Large intestine (tissue), 12 donors: Measurements from ENCODE around the gene PFKFB1. TPM values are rescaled to one million over a fixed set of nuclear protein-coding genes. Genes with fewer than 3 reads are reported as not detected.

Experiments used
- DNase-seq, 2 donors: peaks; one replicate each; pipeline versions ENCODE4 v3.0.0 to v3.0.0-alpha.2; 2013
- H3K27ac ChIP-seq: one replicate; pipeline ENCODE4 v1.5.1; 2013; ENCODE audit warnings: low read length
- H3K27me3 ChIP-seq: 2 replicates; pipeline ENCODE4 v1.6.1; 2013; ENCODE audit warnings: low read length; ENCODE audit not compliant: control insufficient read depth, insufficient read depth
- H3K36me3 ChIP-seq: 2 replicates; pipeline ENCODE4 v1.6.1; 2013; ENCODE audit warnings: low read length; ENCODE audit not compliant: control insufficient read depth, insufficient read depth
- H3K4me1 ChIP-seq: one replicate; pipeline ENCODE4 v1.6.1; 2013; ENCODE audit warnings: low read length; ENCODE audit not compliant: control insufficient read depth, insufficient read depth
- H3K4me3 ChIP-seq: one replicate; pipeline ENCODE4 v1.5.1; 2013; ENCODE audit warnings: low read length
- H3K9me3 ChIP-seq: one replicate; pipeline ENCODE4 v1.6.1; 2013; ENCODE audit warnings: mild to moderate bottlenecking, low read depth, low read length, moderate library complexity; ENCODE audit not compliant: control insufficient read depth
- WGBS: methylation state at CpG from one replicate; pipeline ENCODE4 v1.1.5; 2013; ENCODE audit warnings: low lambda C conversion rate; ENCODE audit not compliant: insufficient coverage; 5-methylcytosine and 5-hydroxymethylcytosine counted together
- long read RNA-seq, 11 donors: transcript quantifications; one replicate each; lab custom pipeline, GENCODE V29; 2026
- polyA plus RNA-seq: library from polyadenylated mRNA; unstranded; fragments of 120-200 nt; gene quantifications from one replicate; pipeline ENCODE4 v1.2.1, GENCODE V29; 2013

PFKFB1 gene
- 0.63 TPM for polyA plus RNA-seq
- long read RNA-seq, donor 1: 0 reads
- long read RNA-seq, donor 2: 0 reads
- long read RNA-seq, donor 3: 0 reads
- long read RNA-seq, donor 4: 0 reads
- long read RNA-seq, donor 5: 0 reads
- long read RNA-seq, donor 6: 0 reads
- long read RNA-seq, donor 7: 0 reads
- long read RNA-seq, donor 8: 0 reads
- long read RNA-seq, donor 9: 0 reads
- long read RNA-seq, donor 10: 0 reads
- long read RNA-seq, donor 11: 0 reads

DNA sequence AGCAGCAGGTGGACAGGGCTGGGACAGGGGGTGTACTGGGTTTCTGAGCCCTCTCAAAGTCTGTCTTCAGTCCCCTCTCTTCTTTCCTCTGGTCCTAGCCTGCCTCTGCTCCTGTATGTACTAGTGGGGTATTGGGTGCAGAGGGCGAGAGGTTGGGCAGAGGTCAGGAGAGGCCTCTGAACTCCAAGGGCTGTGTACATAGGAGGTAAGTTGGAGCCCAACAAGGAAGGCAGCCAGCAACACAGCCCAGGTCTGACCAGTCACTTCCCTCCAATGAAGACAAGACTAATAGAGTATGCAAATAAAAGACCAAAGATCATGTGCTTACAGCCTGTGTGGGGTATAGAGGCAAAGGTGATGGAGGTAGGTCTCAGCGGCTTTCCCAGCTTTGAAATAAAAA, at the start of gene PFKFB1:
Gene PFKFB1, minus strand, starts transcription at position 90 of the 400 bp plus-strand sequence. CDS start 181 bp downstream, outside the sequence.
- Histone ChIP-seq H3K9me3 (no peaks in the 10 kb centered on the region), H3K27ac (no peak within 1 kb of the TSS), H3K36me3 (no peaks in the 10 kb centered on the region), H3K4me1 (peaks cover 8% of the 10 kb centered on the region), H3K4me3 (no peak within 1 kb of the TSS), H3K27me3 (no peaks in the 10 kb centered on the region)
- DNase-seq: peak in 1 of 2 donors; percentile 31
- WGBS: no CpG with 5 or more reads among the region's 2 CpGs

DNA sequence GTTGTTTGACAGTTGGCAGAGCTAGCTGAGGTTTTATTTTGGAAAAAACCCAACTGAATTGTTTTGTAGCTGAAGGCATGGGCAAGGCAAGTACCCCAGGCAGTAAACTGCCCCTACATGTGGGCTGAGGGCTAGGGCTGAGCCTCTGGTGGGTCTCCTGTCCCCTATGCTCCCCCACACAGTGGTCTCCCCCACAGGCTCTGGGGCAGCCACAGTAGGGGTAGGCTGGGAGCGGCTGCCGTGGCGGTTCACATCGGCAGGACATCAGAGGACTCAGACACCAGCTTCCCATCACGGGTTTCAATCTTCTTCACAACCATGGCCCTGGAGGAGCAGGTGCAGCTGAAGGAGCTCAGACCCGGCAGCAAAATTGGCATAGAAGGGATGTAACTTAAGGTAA, 47.5 kb upstream of the PFKFB1 start:
- Histone ChIP-seq H3K4me3 (no peak overlapping the region), H3K27ac (no peak overlapping the region), H3K9me3 (no peaks in the 10 kb centered on the region), H3K36me3 (no peaks in the 10 kb centered on the region), H3K27me3 (no peaks in the 10 kb centered on the region), H3K4me1 (no peaks in the 10 kb centered on the region)
- no peak for DNase-seq
- WGBS: no CpG with 5 or more reads among the region's 6 CpGs

GRCh38 chrX:55039471-55039870, 45.5 kb upstream of the PFKFB1 start:
- no peak for DNase-seq
- Histone ChIP-seq H3K27ac (no peak overlapping the region), H3K36me3 (no peaks in the 10 kb centered on the region), H3K4me3 (no peak overlapping the region), H3K4me1 (no peaks in the 10 kb centered on the region), H3K27me3 (no peaks in the 10 kb centered on the region), H3K9me3 (no peaks in the 10 kb centered on the region)
- WGBS: no CpG with 5 or more reads among the region's 3 CpGs

GRCh38 chrX:55033429-55033828, 39.4 kb upstream of the PFKFB1 start:
- Histone ChIP-seq H3K27ac (no peak overlapping the region), H3K36me3 (no peaks in the 10 kb centered on the region), H3K9me3 (no peaks in the 10 kb centered on the region), H3K4me3 (no peak overlapping the region), H3K27me3 (no peaks in the 10 kb centered on the region), H3K4me1 (no peaks in the 10 kb centered on the region)
- DNase-seq: peak in 1 of 2 donors; percentile 2
- WGBS: no CpG with 5 or more reads among the region's 2 CpGs

GRCh38 chrX:55030271-55031205, 36.5 kb upstream of the PFKFB1 start, which contains the start of gene ALAS2:
ALAS2 (minus strand) TSS chrX:55030977; CDS start chrX:55026000, 4,977 bp downstream.
- Histone ChIP-seq H3K4me1 (no peaks in the 10 kb centered on the region), H3K4me3 (no peak within 1 kb of the TSS), H3K36me3 (no peaks in the 10 kb centered on the region), H3K27me3 (no peaks in the 10 kb centered on the region), H3K27ac (no peak within 1 kb of the TSS), H3K9me3 (no peaks in the 10 kb centered on the region)
- WGBS: 86% methylated on average over 1 of the region's 7 CpGs
- DNase-seq: no peak

- DNase-seq: no peak
- Histone ChIP-seq H3K4me3 (no peak overlapping the region), H3K36me3 (no peaks in the 10 kb centered on the region), H3K9me3 (no peaks in the 10 kb centered on the region), H3K27ac (no peak overlapping the region), H3K4me1 (no peaks in the 10 kb centered on the region), H3K27me3 (no peaks in the 10 kb centered on the region)
- WGBS: no CpG with 5 or more reads among the region's 2 CpGs
Observed at GRCh38 chrX:55029291-55029690, 35.3 kb upstream of the PFKFB1 start.

GRCh38 chrX:55028611-55029010, 34.6 kb upstream of the PFKFB1 start:
- DNase-seq: no peak
- no peak overlapping the region for H3K27ac ChIP-seq
- H3K36me3 ChIP-seq: no peaks in the 10 kb centered on the region
- no peaks in the 10 kb centered on the region for H3K4me1 ChIP-seq
- no peaks in the 10 kb centered on the region for H3K9me3 ChIP-seq
- H3K27me3 ChIP-seq: no peaks in the 10 kb centered on the region
- H3K4me3 ChIP-seq: no peak overlapping the region

DNA sequence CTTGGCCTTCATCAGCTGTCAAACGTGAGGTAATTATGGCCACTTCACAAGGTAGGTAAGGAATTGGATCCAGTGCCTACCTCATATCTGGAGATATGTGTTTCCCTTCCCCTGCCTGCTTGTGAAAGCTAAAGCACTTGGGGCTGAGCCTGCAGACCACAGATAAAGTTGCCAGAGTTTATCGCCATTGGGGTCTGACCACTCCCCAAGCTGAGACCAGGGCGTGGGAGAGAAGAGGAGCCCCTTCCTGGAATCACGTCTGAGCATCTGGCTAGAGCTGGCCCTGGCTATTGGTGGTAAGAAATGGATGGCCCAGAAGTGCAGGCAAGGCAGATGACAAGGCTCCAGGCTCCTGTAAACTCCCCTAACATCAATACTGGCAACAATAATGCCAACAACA, 34.1 kb upstream of the PFKFB1 start:
- WGBS: no CpG with 5 or more reads among the region's 4 CpGs
- Histone ChIP-seq H3K36me3 (no peaks in the 10 kb centered on the region), H3K27me3 (no peaks in the 10 kb centered on the region), H3K9me3 (no peaks in the 10 kb centered on the region), H3K27ac (no peak overlapping the region), H3K4me1 (no peaks in the 10 kb centered on the region), H3K4me3 (no peak overlapping the region)
- no peak for DNase-seq

DNA sequence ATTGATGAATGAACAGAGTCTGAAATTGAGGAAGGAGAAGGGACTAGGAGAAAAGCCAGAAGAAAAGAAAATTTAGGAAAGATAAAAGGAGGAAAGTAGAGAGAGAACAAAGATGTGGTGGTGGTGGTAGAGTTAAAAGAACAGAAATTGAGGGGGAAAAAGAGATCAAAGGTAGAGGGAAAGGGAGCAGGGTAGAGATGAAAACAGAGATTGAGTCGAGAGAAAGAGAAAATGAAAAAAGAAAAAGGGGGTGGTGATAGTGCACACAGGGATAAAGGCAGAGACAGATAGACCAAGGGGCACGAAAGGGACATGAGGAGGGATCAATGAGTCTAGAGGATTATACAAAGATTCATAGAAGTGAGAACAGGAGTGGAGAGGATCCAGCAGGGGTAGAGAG, 32.9 kb upstream of the PFKFB1 start:
- H3K27me3 ChIP-seq: no peaks in the 10 kb centered on the region
- no peak overlapping the region for H3K27ac ChIP-seq
- no CpG with 5 or more reads among the region's 2 CpGs for whole genome bisulfite sequencing
- H3K9me3 ChIP-seq: no peaks in the 10 kb centered on the region
- H3K4me1 ChIP-seq: no peaks in the 10 kb centered on the region
- no peaks in the 10 kb centered on the region for H3K36me3 ChIP-seq
- H3K4me3 ChIP-seq: no peak overlapping the region
- DNase-seq: no peak

DNA sequence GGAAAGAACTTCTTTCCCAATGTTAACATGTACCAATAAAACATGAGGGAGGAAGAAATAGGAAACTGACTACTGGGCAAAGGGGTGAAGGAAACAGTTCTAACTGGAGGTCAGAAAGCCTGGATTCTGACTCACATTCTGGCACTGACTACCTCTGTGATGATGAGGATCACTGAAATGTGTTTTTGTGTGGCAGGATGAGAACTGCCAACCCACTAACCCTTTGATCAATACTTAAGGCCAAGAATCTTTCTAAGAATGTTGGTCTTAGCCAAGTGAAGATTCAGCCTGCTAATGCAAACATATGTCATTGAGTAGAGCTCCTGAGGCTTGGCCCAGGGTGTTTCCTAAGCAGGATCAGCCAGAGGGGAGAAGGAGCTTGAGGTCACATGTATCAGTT, 32.2 kb upstream of the PFKFB1 start:
- no peak overlapping the region for H3K27ac ChIP-seq
- no peaks in the 10 kb centered on the region for H3K9me3 ChIP-seq
- DNase-seq: no peak
- no peaks in the 10 kb centered on the region for H3K4me1 ChIP-seq
- H3K27me3 ChIP-seq: no peaks in the 10 kb centered on the region
- H3K4me3 ChIP-seq: no peak overlapping the region
- no peaks in the 10 kb centered on the region for H3K36me3 ChIP-seq
